ENCODE results near the gene SOCS3.

GRCh38 chr17:78403822-78404221 is 43.9 kb upstream of the SOCS3 start:
- TF ChIP-seq CTCF (IDR thresholded peaks at IDR 0.05; ENCODE audit: low read depth, low read length, poor library complexity, severe bottlenecking) (no peak), EZH2phosphoT487 (IDR thresholded peaks at IDR 0.05; ENCODE audit: borderline replicate concordance, low read length) (no peak)

Measured in DOHH2 (cell line).